Activated T-cell treated with anti-CD3 and anti-CD28 coated beads for 1 hour (primary cell): ENCODE results near the gene CNPY1.
"Not testable (repeated sequence)": the region's sequence is repeated elsewhere in the genome, so short reads cannot be mapped to it uniquely, and the experiment has no call there.

ENCODE experiments used
- DNase-seq: peaks from one replicate; pipeline ENCODE4 v3.0.0-alpha.2; 2020; ENCODE audit warnings: low read depth

The CNPY1 gene

DNA sequence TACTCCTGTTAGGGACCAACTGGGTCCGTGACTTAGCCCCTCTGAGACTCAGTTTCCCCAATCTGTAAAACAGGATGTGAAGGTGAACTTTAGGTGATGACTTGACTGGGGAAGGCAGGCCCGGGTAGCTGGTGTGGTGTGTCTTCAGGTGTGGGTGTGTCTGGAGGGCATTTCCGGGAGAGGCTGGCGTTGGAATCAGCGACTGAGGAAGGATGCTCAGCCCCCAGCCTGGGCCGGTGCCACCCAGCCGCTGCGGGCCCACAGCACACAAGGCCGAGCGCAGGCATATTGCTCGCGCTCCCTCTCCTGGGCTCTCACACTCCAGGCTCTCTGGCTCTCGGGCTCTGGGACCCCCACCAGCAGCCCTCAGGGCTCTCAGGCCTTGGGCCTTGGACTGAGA is 31.7 kb upstream of the CNPY1 start:
- DNase-seq: no peak

DNA sequence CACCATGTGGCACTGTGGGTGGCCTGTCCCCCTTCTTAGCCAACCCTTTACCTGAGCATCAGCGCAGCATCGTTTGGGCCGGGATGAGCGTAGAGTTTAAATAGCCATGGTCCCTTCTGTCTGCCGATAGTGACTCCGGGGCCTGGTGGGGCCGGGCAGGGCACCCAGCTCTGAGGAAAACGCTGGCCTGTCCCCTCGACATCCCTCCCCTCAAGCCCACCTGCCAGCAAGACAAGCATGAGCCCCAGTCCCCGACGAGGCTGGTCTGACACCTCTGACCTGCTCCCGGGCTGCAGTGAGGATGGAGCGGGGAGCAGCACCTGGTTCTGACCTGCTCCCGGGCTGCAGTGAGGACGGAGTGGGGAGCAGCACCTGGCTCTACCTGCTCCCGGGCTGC is 31.1 kb upstream of the CNPY1 start:
- DNase-seq: no peak

DNA sequence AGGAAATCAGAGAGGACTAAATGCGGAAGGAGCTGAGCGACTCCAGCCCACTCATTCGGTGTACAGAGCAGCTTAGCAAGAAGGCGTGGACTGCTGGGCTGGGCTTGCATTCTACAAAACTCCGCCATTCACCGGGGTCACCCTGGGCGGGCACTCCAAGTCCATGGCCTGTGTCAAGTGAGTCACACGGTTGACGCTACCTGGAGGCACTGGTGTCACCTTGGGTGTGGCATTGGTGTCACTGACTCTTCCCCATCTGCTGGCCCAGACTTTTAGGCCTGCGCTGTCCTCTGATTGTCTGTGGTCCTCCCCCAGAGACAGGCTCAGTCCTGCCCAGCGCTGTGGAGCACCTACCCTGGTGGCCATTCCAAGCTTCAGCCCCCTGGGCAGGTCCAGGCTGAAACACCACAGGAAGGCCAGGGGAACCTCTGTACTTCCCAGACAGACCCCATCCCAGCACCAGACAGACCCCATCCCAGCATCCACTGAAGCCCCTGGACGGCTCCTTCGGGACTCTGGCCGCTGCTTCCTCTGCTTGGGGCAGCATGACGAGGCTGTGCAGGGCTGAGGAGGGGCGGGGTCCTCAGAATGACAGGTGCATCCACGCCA is 30.6 kb upstream of the CNPY1 start:
- no peak for DNase-seq

DNA sequence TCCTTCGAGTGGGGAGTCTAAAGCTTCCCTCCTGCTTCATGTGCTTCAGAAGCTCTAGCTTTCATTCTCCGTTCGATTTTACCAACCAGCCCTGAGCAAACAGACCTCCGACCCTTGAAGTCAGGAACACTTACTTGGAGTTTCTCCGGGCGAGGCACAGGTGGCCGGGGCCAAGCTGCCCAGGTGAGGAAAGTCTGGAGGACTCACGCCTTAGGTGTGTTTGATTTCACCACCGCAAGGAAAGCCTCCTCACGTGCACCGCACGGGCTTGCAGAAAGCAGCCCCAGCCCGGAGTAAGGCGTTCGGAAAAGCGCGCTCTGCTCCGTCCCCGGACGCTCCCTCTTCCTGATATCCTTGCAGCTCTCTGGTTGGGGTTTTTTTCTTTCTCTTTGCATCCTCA is 30.1 kb upstream of the CNPY1 start:
- DNase-seq: no peak

DNA sequence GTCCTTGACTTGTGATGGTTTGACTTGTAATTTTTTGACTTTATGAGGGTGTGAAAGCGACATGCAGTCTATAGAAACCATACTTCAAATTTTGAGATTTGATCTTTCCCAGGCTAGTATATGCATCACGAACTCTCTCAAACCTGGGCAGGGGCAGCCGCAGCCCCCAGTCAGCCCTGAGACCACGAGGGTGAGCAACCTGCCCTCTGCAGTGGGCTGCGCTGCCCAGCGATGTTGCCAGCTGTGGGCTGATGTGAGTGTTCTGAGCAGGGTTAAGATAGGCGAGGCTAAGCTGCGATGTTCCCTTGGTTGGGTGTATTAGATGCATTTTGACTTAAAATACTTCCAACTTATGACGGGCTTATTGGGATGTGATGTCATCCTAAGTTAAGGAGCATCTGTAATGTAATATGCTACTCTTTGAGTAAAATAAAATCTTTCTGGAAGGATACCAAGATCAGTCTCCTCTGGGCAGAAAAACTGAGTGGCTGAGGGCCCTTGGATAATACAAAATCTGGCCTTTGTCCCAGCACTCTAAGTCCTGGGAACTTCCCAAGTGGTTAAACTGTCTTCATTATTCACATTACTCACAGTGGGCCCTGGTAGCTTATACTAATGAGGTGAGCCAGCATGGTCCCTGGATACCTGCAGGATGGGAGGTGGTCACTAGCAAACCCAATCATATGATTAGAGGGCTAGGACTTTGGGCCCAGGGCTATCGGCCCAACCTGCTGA is 28.4 kb upstream of the CNPY1 start:
- DNase-seq: no peak

DNA sequence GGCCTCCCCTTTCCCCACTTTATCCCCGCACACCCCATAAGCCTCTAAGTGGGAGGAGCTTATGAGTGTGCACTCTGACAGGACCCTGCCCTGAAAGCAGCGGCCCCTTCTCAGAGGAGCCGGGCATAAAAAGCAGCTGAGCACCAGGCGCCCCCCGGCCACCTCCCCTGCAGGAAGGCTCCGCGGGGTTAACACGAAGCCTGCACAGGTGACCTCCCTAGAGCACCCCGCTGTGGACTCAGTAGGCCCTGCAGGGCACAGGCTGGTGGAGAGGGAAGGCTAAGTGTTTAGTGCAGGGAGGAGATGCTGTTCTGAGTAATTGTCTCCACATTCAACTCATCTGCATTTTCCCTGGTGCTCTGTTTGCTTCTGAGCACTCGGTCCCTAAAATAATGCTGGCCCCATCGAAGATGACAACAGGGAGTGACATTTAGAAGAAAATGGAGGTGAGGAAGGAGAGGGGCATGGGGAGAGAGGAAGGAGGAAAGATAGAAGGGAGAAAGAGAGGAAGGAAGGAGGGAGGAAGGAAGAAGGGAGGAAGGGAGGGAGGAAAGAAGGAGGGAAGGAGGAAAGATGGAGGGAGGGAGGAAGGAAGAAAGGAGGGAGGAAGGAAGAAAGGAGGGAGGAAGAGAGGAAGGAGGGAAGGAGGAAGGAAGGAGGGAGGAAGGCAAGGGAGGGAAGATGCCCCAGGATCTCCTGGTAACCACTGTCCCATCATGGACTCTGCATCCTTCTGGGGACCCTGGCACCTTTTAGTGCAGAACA is 25.4 kb upstream of the CNPY1 start:
- no peak for DNase-seq

DNA sequence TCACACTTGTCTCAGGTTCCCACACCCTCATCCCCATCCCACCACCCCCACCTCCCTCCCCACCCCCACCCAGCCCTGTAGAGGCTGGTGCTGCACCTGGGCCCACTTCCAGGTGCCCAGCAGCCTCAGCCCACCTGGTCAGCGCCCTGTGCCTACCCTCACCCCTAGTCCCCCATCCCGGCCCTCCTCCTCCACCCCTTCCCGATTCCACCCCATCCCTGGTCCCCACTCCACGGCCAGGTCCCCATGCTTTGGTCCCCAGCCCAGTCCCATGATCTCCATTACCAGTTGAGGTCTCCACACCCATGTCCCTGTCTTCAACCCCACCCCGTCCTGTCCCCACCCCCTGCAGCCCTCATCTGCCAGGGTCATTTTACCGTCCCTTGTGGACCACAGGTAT is 24.6 kb upstream of the CNPY1 start:
- no peak for DNase-seq

DNA sequence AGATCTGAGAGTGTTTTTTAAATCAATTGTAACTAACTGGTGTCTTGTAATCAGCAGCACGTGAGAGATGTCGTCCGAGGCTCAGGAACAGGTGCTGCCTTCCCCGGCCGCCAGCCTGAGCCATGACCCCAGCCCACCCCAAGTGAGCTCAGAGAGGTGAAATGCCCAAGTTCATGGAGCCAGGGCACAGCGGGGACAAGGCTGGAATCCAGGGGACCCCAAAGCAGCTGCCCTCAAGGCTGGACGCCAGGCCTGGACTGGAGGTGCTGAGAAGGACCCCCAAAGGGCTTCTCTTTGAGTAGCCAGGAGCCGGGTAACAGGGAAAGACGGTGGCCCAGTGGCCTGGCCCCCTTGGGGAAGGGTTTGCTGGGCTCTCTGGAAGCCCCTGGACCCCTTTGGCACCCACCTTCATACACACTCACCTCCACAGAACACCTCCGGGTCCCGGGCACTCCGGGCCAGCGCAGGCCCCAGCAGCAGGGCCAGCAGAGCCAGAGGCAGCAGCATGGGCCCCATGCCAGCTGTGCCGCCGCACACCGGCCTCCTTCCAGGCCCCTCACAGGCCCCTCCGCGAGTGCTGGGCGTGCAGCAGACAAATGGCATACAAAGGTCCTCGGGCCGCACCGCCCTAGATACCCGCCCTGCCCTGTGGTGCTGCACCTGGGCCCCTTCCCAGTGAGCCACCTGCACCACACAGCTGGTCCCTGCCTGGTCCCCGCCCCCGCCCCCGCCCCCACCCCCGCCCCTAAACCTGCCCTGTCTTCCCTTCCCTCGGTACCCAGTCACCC is 24.0 kb upstream of the CNPY1 start:
- no peak for DNase-seq

DNA sequence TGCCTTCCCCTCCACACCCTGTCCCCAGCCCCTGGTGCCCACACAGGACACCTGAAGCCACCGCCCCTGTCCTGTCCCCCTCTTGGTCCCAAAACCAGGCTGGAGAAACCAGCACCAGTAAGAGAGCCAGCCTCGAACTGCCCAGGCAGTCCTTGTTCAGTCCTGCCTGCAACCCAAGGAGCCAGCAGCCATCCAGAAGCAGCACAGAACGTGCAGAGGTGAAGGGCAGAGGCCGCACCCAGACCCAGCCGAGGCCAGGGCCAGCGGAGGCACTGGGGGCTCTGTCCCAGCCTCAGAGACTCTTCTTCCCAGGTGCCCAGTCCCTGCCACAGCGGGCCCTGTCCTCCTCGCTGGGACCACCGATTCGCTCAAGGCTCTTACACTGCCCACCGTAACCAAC is 23.3 kb upstream of the CNPY1 start:
- no peak for DNase-seq

DNA sequence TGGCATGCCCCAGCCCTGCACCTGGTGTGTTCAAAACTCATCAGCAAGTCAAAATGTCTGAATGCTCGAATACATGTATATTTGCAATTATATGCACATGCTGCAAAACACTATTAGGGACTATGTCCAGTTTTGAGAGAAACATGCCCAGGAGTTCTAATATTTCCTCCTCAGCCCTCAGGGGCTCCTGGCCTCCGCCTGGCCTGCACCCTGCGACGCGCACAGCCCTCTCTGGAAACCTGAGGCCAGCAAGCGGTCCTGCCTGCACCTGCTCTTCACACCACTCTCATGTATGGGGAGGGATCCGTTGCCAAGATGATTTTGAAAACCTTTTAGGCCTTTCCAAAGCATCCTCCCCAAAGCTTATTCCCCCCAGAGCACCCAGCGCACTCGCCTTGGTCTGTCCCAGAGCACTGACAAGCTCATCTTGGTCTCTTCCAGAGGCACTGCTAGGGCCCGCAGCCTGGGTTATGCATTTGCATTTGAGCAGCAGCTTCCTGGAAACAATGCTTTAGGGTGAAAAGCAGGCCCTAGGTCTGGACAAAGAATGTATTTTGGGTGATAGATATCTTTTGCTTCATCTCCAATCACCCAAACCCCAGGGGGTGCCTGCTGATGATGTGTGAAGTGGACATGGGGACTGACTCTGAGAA is 22.6 kb upstream of the CNPY1 start:
- DNase-seq: no peak

DNA sequence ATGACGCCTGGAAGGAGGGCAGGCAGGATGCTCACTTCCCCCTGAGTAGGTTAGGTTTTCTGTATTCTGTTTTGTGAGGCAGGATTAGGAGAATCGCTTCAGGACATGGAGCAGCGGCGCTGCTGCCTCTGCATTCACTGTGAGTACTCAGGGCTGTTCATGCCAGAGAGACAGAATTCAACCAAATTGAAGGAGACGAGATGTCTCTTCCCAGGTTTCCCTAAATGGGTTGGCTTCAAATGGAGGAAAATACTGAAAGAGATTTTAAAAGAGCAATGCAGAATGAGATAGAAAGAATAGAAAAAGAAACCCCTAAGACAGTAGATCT is 21.9 kb upstream of the CNPY1 start:
- no peak for DNase-seq

DNA sequence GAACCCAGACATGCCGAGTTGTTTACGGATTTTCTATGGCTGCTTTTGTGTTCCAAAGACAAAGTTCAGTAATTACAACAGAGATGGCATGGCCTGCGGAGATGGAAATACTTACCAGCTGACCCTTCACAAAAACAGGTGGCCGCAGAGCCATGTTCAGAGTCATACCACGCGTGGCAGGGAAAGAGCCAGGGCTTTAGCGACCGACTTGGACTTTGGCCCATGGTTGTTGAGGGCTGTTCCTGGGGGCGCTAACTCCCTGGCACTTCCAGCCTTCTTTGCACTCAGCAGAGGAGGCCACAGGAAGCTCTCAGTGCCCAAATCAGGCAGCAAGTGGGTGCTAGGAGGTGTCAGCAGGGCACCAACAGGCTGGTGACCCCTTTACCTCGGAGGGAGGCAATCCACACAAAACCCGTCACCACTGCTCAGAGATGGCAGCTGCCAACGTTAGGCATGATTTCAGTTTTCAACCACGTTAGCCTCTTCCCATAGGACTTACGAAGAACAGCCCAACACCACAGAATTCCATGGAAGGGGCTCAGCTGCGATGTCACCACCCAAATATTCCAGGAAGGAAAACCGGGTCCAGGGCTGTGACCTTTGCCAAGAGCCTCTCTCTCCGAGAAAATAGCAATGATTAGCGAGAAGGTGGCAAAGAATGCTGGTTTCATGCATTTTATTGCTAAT is 21.4 kb upstream of the CNPY1 start:
- no peak for DNase-seq

DNA sequence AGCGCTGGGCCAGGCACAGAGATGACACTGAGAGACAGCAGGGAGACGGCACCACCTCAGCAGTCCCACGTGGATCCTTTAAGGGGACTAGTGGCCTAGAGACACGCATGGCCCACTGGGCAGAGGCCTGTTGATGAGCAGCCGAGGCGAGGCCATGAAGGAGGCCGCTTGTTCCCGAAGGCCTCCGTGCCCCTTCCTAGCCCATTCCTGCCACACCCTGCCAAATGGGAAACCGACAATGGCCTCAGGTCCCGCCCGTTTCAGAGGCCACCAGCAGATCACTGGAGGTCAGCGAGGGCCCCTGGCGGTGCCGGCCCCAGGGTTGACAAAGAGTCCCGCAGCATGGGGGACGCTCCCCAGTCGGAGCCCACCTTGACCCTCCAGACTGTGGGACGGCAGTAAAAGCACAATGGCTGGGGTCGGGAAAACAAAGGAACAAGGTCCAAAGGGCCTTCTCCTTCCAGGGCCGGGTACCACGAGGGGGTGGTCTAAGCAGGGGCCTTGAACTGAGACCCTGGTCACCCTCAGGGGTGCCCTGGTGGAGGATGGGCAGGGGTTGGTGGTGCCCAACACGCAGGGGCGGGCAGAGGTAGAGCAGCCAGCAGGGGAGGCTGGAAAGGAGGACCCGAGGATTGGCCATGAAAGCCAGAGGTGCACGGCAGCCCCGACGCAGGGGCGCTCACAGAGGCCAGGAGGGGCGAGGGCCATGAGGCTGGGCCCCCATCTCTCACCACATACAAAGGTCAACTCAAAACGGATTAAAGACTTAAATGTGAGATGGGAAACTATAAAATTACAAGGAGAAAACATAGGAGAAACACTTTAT is 19.9 kb upstream of the CNPY1 start:
- no peak for DNase-seq

DNA sequence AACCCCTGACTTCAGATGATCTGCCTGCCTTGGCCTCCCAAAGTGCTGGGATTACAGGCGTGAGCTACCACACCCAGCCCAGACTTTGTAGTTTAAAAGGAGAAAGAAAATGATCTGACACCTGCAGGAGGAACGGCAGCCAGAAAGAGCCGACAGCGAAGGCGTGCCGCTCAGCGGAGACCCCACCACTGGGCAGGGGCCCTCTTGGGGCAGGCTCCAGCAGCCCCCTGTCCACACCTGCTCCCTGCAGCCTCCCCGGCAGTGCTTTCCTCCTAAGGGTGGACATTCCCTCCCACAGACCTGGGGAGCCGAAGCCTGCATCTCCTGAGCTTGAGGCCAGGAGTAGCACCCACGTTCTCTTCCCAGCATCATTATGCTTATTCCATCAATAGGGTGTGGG is 19.2 kb upstream of the CNPY1 start:
- DNase-seq: no peak

DNA sequence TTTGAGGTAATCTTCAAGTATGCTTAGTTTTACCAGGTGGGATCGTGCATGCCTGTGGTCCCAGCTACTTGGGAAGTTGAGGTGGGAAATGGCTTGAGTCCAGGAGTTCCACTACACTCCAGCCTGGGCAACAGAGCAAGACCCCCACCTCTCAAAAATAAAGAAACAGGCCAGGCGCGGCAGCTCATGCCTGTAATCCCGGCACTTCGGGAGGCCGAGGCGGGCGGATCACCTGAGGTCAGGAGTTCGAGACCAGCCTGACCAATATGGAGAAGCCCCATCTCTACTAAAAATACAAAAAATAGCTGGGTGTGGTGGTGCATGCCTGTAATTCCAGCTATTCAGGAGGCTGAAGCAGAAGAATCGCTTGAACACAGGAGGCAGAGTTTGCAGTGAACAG is 16.6 kb upstream of the CNPY1 start:
- not testable (repeated sequence) for DNase-seq

DNA sequence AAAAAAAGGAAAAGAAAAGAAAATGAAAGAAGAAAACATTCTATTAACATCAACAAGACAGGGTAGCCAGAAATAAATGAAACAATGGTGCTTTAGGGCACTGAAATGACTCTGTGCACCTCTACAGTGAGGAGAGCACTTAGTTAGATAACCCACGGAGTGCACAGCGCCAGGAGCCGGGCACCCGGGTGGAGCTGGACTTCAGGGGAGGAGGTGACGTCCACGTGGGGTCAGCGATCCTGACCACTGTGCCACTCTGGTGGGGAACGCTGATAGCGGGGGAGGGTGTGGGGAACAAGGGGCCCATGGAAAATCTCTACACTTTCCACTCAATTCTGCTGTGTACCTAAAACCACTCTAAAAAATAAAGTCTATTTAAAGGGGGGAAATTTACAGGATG is 15.7 kb upstream of the CNPY1 start:
- DNase-seq: no peak

DNA sequence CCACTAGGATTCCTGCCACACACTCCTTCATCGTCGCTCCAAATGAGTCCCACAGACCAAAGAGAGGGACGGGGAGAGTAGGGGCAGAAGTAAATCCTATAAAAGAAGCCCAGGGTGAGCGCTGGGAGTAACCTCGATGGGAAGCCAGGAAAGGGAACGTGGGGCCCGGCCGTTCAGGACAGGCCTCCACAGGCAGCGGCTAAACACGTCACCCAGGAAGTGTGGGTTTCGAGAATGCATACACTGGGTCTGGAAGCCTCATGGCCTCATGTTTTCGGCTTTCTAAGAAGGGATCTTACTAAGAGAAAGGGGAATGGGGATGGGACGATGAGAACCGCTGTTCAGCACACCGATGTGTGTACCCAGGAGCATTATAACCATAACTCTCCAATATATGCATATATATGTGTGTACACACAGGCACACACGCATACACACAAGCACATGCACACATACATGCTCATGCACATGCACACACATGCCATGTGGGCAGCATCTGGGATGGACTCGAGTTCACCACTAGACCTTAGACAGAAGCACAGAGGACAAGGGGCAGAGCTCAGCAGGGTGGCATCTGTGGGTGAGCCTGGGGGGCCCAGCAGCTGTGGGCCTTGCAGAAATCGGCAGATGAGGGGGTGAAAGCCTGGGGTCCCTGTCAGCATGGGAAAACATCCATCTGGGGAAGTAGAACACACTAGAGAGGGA is 14.8 kb upstream of the CNPY1 start:
- no peak for DNase-seq

DNA sequence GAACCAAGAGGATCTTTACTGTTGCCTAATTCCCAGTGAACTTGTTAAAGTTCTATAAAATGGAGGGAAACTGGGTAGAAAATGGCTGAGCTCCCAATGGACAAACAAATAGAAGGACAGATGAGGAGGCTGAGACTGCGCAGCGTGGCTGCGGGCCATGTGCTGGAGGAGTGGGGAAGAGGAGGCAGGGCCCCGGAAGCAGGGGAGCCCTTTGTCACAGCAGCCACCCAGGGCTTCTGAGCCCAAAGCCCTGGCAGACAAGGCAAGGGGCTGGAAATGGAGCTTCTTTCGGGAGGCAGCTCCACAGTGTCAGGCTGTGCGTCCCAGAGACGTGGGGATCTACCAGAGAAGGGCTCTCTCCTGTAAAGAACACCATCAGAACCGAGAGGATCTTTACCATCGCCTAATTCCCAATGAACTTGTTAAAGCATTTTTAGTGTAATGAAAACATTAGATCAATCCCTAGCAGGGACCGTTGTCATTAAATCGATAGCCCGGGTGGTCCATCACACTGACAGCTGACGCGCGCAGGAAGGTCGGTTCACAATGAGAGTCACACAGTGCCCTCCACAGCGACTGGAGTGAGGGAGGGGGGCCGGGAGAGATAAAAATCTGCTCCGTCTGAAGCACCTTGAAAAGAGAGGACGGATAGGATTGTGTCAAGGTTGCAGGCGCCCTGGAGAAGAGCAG is 14.0 kb upstream of the CNPY1 start:
- no peak for DNase-seq

DNA sequence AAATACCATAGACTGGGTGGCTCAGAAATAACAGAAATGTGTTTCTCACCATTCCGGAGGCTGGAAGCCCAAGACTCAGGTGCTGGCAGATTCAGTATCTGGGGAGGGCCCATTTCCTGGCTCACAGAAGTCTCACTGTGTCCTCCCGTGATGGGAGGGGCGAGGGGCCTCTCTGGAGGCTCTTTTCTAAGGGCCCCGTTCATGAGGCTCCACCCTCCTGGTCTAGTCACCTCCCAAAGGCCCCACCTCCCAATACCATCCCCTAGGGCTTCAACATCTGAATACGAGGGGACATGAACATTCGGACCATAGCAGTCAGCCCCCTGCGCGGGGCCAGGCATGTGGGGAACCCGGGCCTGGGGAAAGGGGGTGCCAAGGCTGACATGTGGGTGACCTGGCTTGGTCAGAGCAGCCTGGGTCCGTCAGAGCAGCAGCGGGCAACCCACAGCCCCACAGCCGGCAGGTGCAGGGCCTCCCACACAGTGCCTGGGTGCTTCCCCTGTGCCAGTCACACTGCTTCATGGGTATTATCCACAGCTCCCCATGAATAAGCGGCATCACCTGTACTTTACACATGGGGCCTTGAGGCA is 13.3 kb upstream of the CNPY1 start:
- DNase-seq: no peak
